GM19023 (cell line): ENCODE data around the gene PITPNM3.

ENCODE experiments used
- ATAC-seq: cut with Tn5 transposase; IDR thresholded peaks from one replicate; pipeline ENCODE4 v1.9.1; 2021; ENCODE audit warnings: mild to moderate bottlenecking, moderate library complexity; ENCODE audit not compliant: unreplicated experiment

The PITPNM3 gene

GRCh38 chr17:6450926-6451832 is 105.2 kb downstream of the PITPNM3 start:
- ATAC-seq = no peak

- ATAC-seq = no peak
Measured at GRCh38 chr17:6449307-6449706, 107.0 kb downstream of the PITPNM3 start.

GRCh38 chr17:6448473-6448872 is 107.9 kb downstream of the PITPNM3 start:
- ATAC-seq = no peak

- ATAC-seq = no peak
Measured at GRCh38 chr17:6446516-6447100, 109.7 kb downstream of the PITPNM3 start.

- no peak for ATAC-seq
Measured at GRCh38 chr17:6444571-6445335, 111.6 kb downstream of the PITPNM3 start.

GRCh38 chr17:6443692-6444570 is 112.4 kb downstream of the PITPNM3 start, which contains the start of gene PIMREG:
Gene PIMREG, plus strand, starts transcription at chr17:6444455. Its CDS starts 656 bp downstream, at chr17:6445111.
- ATAC-seq = peak; percentile 89

- ATAC-seq = no peak
Measured at GRCh38 chr17:6442775-6443174, 113.6 kb downstream of the PITPNM3 start.

- ATAC-seq = no peak
Measured at GRCh38 chr17:6439951-6440350, 116.4 kb downstream of the PITPNM3 start.

GRCh38 chr17:6437956-6438355 is 118.4 kb downstream of the PITPNM3 start:
- no peak for ATAC-seq

- no peak for ATAC-seq
Measured at GRCh38 chr17:6437466-6437865, 118.9 kb downstream of the PITPNM3 start.

GRCh38 chr17:6435968-6436367 is 120.4 kb downstream of the PITPNM3 start:
- no peak for ATAC-seq

GRCh38 chr17:6435051-6435450 is 121.3 kb downstream of the PITPNM3 start, which contains the start of gene AIPL1:
Gene AIPL1, minus strand, starts transcription at chr17:6435121. Its CDS starts 17 bp downstream, at chr17:6435104.
- ATAC-seq = no peak

GRCh38 chr17:6430769-6431168 is 125.6 kb downstream of the PITPNM3 start:
- no peak for ATAC-seq

GRCh38 chr17:6429266-6429665 is 127.1 kb downstream of the PITPNM3 start:
- no peak for ATAC-seq

- no peak for ATAC-seq
Measured at GRCh38 chr17:6428207-6428965, 128.0 kb downstream of the PITPNM3 start.

- ATAC-seq = no peak
Measured at GRCh38 chr17:6427279-6427781, 129.0 kb downstream of the PITPNM3 start.

GRCh38 chr17:6426356-6427101 is 129.8 kb downstream of the PITPNM3 start:
- no peak for ATAC-seq

- no peak for ATAC-seq
Measured at GRCh38 chr17:6425407-6425806, 130.9 kb downstream of the PITPNM3 start.

GRCh38 chr17:6423931-6424330 is 132.4 kb downstream of the PITPNM3 start:
- no peak for ATAC-seq
